Nephron (organoid): ENCODE data around the gene OR2L5.

ENCODE experiments used
- H3K27ac Mint-ChIP-seq, 3 experiments: 2 replicates each; pipeline ENCODE4 v1.8.0; 2020; ENCODE audit warnings: mixed read lengths in 3 of 3, mild to moderate bottlenecking in 2 of 3, moderate library complexity in 1 of 3
- H3K27me3 Mint-ChIP-seq: 2 replicates; pipeline ENCODE4 v1.8.0; 2021; ENCODE audit warnings: low read depth, mild to moderate bottlenecking, moderate library complexity, mixed read lengths
- H3K36me3 Mint-ChIP-seq: 2 replicates; pipeline ENCODE4 v1.8.0; 2020; ENCODE audit warnings: low read depth, mixed read lengths
- H3K4me1 Mint-ChIP-seq: 2 replicates; pipeline ENCODE4 v1.8.0; 2020; ENCODE audit warnings: mixed read lengths
- H3K4me3 Mint-ChIP-seq, 3 experiments: 2 replicates each; pipeline ENCODE4 v1.8.0; 2020; ENCODE audit warnings: mild to moderate bottlenecking in 3 of 3, mixed read lengths in 3 of 3, moderate library complexity in 2 of 3
- H3K9me3 Mint-ChIP-seq: 2 replicates; pipeline ENCODE4 v1.8.0; 2020; ENCODE audit warnings: mixed read lengths
- TF ChIP-seq, protein P1 (sequence below), 3 experiments: fragments of 200-600 bp; sonication (generic); IDR thresholded peaks; one replicate each; pipeline ENCODE4 v1.5.0; 2021; ENCODE audit warnings: antibody characterized with exemption in 3 of 3; ENCODE audit not compliant: unreplicated experiment in 3 of 3

OR2L5 gene

GRCh38 chr1:248013229-248013710, at the start of gene OR2L5:
TSS of gene OR2L5 (plus strand) at chr1:248013660. CDS start at chr1:248021948, 8,288 bp downstream.
- Mint-ChIP-seq H3K27me3 (no peaks in the 10 kb centered on the region), H3K4me3 (no peak within 1 kb of the TSS), H3K4me1 (no peaks in the 10 kb centered on the region), H3K9me3 (peaks cover 49% of the 10 kb centered on the region), H3K36me3 (no peaks in the 10 kb centered on the region), H3K27ac (no peak within 1 kb of the TSS)
- TF ChIP-seq, protein P1, sequence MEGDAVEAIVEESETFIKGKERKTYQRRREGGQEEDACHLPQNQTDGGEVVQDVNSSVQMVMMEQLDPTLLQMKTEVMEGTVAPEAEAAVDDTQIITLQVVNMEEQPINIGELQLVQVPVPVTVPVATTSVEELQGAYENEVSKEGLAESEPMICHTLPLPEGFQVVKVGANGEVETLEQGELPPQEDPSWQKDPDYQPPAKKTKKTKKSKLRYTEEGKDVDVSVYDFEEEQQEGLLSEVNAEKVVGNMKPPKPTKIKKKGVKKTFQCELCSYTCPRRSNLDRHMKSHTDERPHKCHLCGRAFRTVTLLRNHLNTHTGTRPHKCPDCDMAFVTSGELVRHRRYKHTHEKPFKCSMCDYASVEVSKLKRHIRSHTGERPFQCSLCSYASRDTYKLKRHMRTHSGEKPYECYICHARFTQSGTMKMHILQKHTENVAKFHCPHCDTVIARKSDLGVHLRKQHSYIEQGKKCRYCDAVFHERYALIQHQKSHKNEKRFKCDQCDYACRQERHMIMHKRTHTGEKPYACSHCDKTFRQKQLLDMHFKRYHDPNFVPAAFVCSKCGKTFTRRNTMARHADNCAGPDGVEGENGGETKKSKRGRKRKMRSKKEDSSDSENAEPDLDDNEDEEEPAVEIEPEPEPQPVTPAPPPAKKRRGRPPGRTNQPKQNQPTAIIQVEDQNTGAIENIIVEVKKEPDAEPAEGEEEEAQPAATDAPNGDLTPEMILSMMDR (IDR thresholded peaks at IDR 0.05; ENCODE audit: unreplicated experiment in 3 of 3), result no peak

DNA sequence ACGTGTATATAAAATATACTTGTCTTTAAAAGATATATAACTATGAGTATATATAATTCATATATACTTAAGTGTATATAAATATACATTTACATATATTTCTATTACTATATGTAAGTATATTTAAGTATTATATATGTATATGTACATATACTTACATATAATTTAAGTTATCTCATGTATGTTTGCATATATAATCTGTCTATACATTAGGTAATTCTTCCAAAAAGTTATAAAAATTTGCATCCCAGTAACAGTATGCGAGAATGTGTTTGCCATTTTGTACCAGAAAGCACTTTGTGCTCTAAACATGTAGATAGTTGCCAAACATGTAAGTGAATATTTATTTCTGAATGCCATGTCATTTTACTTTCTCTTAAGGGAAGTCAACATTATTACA, 48.5 kb upstream of the OR2L5 start, which contains the start of gene OR2AK2:
OR2AK2 (plus strand) TSS at position 301 of the 400 bp plus-strand sequence. CDS start 144 bp downstream, outside the sequence.
- Mint-ChIP-seq H3K36me3 (no peaks in the 10 kb centered on the region), H3K27ac (no peak within 1 kb of the TSS), H3K4me3 (no peak within 1 kb of the TSS), H3K27me3 (no peaks in the 10 kb centered on the region), H3K4me1 (no peaks in the 10 kb centered on the region), H3K9me3 (peaks cover 36% of the 10 kb centered on the region)
- TF ChIP-seq, protein P1 (IDR thresholded peaks at IDR 0.05; ENCODE audit: unreplicated experiment in 3 of 3), result no peak

GRCh38 chr1:247966532-247967204, 46.8 kb upstream of the OR2L5 start:
- Mint-ChIP-seq H3K27ac (no peak overlapping the region), H3K27me3 (no peaks in the 10 kb centered on the region), H3K9me3 (peaks cover 33% of the 10 kb centered on the region), H3K4me3 (no peak overlapping the region), H3K36me3 (no peaks in the 10 kb centered on the region), H3K4me1 (no peaks in the 10 kb centered on the region)
- TF ChIP-seq, protein P1 (IDR thresholded peaks at IDR 0.05; ENCODE audit: unreplicated experiment in 3 of 3), result no peak

GRCh38 chr1:247992986-247993385, 20.5 kb upstream of the OR2L5 start:
- H3K27me3 Mint-ChIP-seq, result no peaks in the 10 kb centered on the region
- TF ChIP-seq, protein P1 (IDR thresholded peaks at IDR 0.05; ENCODE audit: unreplicated experiment in 3 of 3), result no peak
- no peaks in the 10 kb centered on the region for H3K4me1 Mint-ChIP-seq
- H3K27ac Mint-ChIP-seq, result no peak overlapping the region
- H3K9me3 Mint-ChIP-seq, result peaks cover 42% of the 10 kb centered on the region
- no peaks in the 10 kb centered on the region for H3K36me3 Mint-ChIP-seq
- no peak overlapping the region for H3K4me3 Mint-ChIP-seq

- Mint-ChIP-seq H3K36me3 (no peaks in the 10 kb centered on the region), H3K9me3 (peaks cover 33% of the 10 kb centered on the region), H3K4me3 (no peak overlapping the region), H3K4me1 (no peaks in the 10 kb centered on the region), H3K27me3 (no peaks in the 10 kb centered on the region), H3K27ac (no peak overlapping the region)
- TF ChIP-seq, protein P1 (IDR thresholded peaks at IDR 0.05; ENCODE audit: unreplicated experiment in 3 of 3), result no peak
These were observed 14.6 kb upstream of the OR2L5 start for GRCh38 chr1:247998811-247999210.

DNA sequence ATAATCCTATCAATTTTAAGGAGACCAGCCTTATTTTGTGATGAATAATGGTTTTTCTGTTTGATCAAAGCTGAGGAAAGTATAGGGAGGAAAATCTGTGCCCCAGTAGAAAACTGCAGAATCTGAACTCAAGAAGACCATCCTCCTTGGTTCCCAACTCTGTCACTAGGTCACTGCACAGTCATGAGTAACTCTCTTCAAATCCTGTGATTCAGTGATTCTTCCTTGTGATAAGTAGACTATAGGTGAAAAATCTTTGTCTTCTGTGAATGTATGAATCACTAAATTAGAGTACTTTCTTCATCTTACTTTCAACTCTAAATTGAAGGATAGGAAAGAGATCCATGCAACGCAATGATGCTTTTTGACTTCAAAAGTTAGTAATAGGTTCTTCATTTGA, 13.3 kb upstream of the OR2L5 start:
- H3K27me3 Mint-ChIP-seq, result no peaks in the 10 kb centered on the region
- no peak overlapping the region for H3K4me3 Mint-ChIP-seq
- H3K27ac Mint-ChIP-seq, result no peak overlapping the region
- H3K36me3 Mint-ChIP-seq, result no peaks in the 10 kb centered on the region
- H3K4me1 Mint-ChIP-seq, result no peaks in the 10 kb centered on the region
- TF ChIP-seq, protein P1 (IDR thresholded peaks at IDR 0.05; ENCODE audit: unreplicated experiment in 3 of 3), result no peak
- H3K9me3 Mint-ChIP-seq, result peaks cover 27% of the 10 kb centered on the region
